Heart left ventricle (tissue), 16 donors: Measurements from ENCODE around the gene MSH3. TPM values are rescaled to one million over a fixed set of nuclear protein-coding genes. Genes with fewer than 3 reads are reported as not detected.
A peak's percentile ranks its signal among the peaks of the same experiment; 100 is the strongest.

ENCODE experiments used
- ATAC-seq, 4 donors: fragments of 200-7000 bp; cut with Tn5 transposase; one replicate each; pipeline ENCODE4 v1.9.1; 2020 to 2022; ENCODE audit warnings: moderate library complexity in 4 of 4, mild to moderate bottlenecking in 3 of 4, moderate number of reproducible peaks in 1 of 4
- DNase-seq, 5 donors: peaks; one replicate each; pipeline ENCODE4 v3.0.0-alpha.2; 2020
- H3K27ac ChIP-seq, 12 donors: fragments of 200-600 bp; sonication (generic) in 4 of 12; one replicate each; pipeline versions ENCODE4 v1.5.0 to v1.8.0; 2016 to 2022; ENCODE audit warnings: mild to moderate bottlenecking in 2 of 12
- H3K27me3 ChIP-seq, 9 donors: fragments of 200-600 bp; sonication (generic) in 2 of 9; one replicate each; pipeline versions ENCODE4 v1.5.1 to v1.8.0; 2016 to 2022; ENCODE audit warnings: mild to moderate bottlenecking in 3 of 9
- H3K36me3 ChIP-seq, 9 donors: fragments of 200-600 bp; sonication (generic) in 2 of 9; one replicate each; pipeline versions ENCODE4 v1.5.0 to v1.8.0; 2018 to 2022; ENCODE audit warnings: mild to moderate bottlenecking in 2 of 9
- H3K4me1 ChIP-seq, 12 donors: fragments of 200-600 bp; sonication (generic) in 4 of 12; one replicate each; pipeline versions ENCODE4 v1.5.0 to v1.8.0; 2016 to 2022; ENCODE audit warnings: mild to moderate bottlenecking in 3 of 12
- H3K4me3 ChIP-seq, 12 donors: fragments of 200-600 bp; sonication (generic) in 4 of 12; one replicate each; pipeline versions ENCODE4 v1.5.0 to v1.8.0; 2017 to 2022; ENCODE audit warnings: mild to moderate bottlenecking in 9 of 12, moderate library complexity in 4 of 12
- H3K9me3 ChIP-seq, 12 donors: fragments of 200-600 bp; sonication (generic) in 4 of 12; one replicate each; pipeline versions ENCODE4 v1.5.0 to v1.8.0; 2016 to 2022; ENCODE audit warnings: mild to moderate bottlenecking in 1 of 12
- POLR2A ChIP-seq, 2 donors: fragments of 450-650 bp; IDR thresholded peaks; one replicate each; pipeline ENCODE4 v1.6.1; 2017; ENCODE audit warnings: antibody characterized with exemption in 2 of 2, mild to moderate bottlenecking in 2 of 2, moderate library complexity in 2 of 2
- WGBS, 4 donors: extraction: QIAGEN DNeasy Blood & Tissue Kit in 2 of 4; methylation state at CpG; one replicate each; pipeline versions ENCODE4 v1.1.5 to v1.1.7; 2013 to 2018; 5-methylcytosine and 5-hydroxymethylcytosine counted together
- intact Hi-C, 10 donors: fragments of 100-400 bp; cut with DNase I; formaldehyde crosslinking; loops; one replicate each; pipeline versions ENCODE4 v1.11.1 to v1.14.2; 2022
- polyA plus RNA-seq, 2 donors: library from polyadenylated mRNA; stranded (reverse); fragments of 200-250 nt; gene quantifications; one replicate each; pipeline ENCODE4 v1.2.3, GENCODE V29; 2013
- total RNA-seq, 9 donors: library from RNA; depleted of rRNA in 2 of 9; stranded (reverse); fragments of >200 nt in 2 of 9; fragmentation: NEBNext Ultra II Directional in 3 of 9; extraction: Animal tissue kit (Norgen Biotek cat#: 25700) in 3 of 9; gene quantifications; one replicate each; pipeline versions ENCODE4 v1.1.0 to v1.2.4, GENCODE V29; 2016 to 2023
- TF ChIP-seq, protein P1 (sequence below), 12 donors: fragments of 200-600 bp; sonication (generic) in 4 of 12; IDR thresholded peaks; one replicate each; pipeline versions ENCODE4 v1.5.0 to v1.8.0; 2018 to 2022; ENCODE audit warnings: antibody characterized with exemption in 12 of 12, mild to moderate bottlenecking in 5 of 12
- donor health status: ischemic (EF 13 %, LVEDD 7.1; RV severe dilation, severe dysfunction).
- donor health status: healthy with polysubstance abuse.
- donor health status: DM: no; HTN: yes; CAD: no.
- donor health status: DM: no; HTN: no; CAD: no.
- donor health status: ischemic (EF 25% LVEDD 6.9; RV normal size, moderate dysfunction).
- donor health status: ischemic (EF 25% LVEDD 5.7; RV mildly dilated, moderate dysfunction).
- donor health status: healthy.
- donor health status: DM: yes; HTN: yes; CAD: no.
- donor health status: ischemic (EF 35%, LVEDD 5.7; RV mildly dilated, moderate dysfunction).
- donor health status: nonischemic (EF 11% LVEDD 7.7; RV severe dilation, severe dysfunction).
- donor health status: DM: yes; HTN: yes; CAD: no.
- donor health status: PGD.
- donor health status: ischemic (EF 29% LVEDD 5.4; RV normal size, mild dysfunction).
- donor health status: nonischemic (EF 23%, LVEDD 6.1; RV moderate dilation, normal function).

MSH3 gene
- total and polyA plus RNA-seq, 11 donors, result 2.9 to 15.8 (median 8.4) TPM

DNA sequence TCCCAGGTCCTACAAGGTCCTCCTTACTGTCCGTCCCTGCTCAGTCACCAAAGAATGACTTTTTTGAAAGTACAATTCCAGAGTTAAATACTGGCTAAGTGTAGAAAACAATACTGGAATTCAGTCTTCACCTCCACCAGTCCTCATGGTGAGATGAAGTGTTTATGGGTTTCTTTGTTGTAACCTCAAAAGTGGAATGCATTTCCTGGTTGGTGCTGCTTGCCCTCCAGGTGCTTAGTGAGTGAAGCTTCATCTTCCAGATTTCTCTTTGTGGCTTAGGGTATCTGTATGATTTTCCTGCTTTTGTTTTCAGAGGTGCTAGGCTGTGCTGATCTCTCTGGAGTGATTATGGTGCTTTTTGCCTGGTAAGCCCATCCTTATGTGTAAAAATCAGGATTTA lies 49.8 kb downstream of the MSH3 start:
- Histone ChIP-seq H3K27me3 (no peaks in the 10 kb centered on the region), H3K4me3 (no peak overlapping the region), H3K4me1 (peaks cover 0 to 11% (median 2%) of the 10 kb centered on the region in 12 donors), H3K27ac (no peak overlapping the region), H3K9me3 (no peaks in the 10 kb centered on the region), H3K36me3 (peaks cover 0 to 22% (median 11%) of the 10 kb centered on the region in 9 donors)
- DNase-seq (no peak), ATAC-seq (no peak)
- intact Hi-C loops, result loop anchor here in 2 of 10 donors (10.0 kb wide), 2 partner anchors 491 to 601 kb away; partner anchors contain the start of gene ZCCHC9 (in 1 of the 2)
- WGBS, 4 donors, result 79 to 95% (median 89%) methylated on average over 1 of the region's 1 CpG
- no peak for TF ChIP-seq POLR2A (IDR thresholded peaks at IDR 0.05)
- TF ChIP-seq, protein P1, sequence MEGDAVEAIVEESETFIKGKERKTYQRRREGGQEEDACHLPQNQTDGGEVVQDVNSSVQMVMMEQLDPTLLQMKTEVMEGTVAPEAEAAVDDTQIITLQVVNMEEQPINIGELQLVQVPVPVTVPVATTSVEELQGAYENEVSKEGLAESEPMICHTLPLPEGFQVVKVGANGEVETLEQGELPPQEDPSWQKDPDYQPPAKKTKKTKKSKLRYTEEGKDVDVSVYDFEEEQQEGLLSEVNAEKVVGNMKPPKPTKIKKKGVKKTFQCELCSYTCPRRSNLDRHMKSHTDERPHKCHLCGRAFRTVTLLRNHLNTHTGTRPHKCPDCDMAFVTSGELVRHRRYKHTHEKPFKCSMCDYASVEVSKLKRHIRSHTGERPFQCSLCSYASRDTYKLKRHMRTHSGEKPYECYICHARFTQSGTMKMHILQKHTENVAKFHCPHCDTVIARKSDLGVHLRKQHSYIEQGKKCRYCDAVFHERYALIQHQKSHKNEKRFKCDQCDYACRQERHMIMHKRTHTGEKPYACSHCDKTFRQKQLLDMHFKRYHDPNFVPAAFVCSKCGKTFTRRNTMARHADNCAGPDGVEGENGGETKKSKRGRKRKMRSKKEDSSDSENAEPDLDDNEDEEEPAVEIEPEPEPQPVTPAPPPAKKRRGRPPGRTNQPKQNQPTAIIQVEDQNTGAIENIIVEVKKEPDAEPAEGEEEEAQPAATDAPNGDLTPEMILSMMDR (IDR thresholded peaks at IDR 0.05), result no peak

- H3K4me1 ChIP-seq, result peaks cover 0 to 11% (median 2%) of the 10 kb centered on the region in 12 donors
- intact Hi-C loops, result loop anchor here in 2 of 10 donors (10.0 kb wide), 2 partner anchors 490 to 600 kb away; partner anchors contain the start of gene ZCCHC9 (in 1 of the 2)
- no peak overlapping the region for H3K27ac ChIP-seq
- WGBS, 4 donors, result 89 to 98% (median 94%) methylated on average over 6 of the region's 6 CpGs
- peaks cover 0 to 28% (median 11%) of the 10 kb centered on the region in 9 donors for H3K36me3 ChIP-seq
- no peak overlapping the region for H3K4me3 ChIP-seq
- H3K27me3 ChIP-seq, result no peaks in the 10 kb centered on the region
- no peak for DNase-seq
- TF ChIP-seq POLR2A (IDR thresholded peaks at IDR 0.05), result no peak
- TF ChIP-seq, protein P1 (IDR thresholded peaks at IDR 0.05), result no peak
- no peaks in the 10 kb centered on the region for H3K9me3 ChIP-seq
- no peak for ATAC-seq
Measured at GRCh38 chr5:80705216-80705769, 50.8 kb downstream of the MSH3 start.

DNA sequence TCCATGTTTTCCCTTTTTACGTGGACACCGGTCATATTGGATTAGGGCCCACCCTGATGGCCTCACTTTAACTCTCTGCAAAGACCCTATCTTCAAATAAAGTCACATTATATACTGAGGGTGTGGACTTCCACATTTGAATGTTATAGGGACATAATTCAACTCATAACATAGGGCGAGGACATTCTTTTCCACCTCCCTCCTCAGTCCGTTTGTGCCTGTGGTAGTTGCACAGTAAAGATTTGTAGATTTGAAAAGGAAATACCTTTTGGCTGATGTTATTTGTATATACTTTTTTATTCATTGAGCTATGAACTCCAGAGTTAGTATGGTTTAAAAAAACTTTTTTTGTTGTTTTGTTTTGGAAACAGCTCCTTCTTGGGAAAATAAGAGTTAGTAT lies 51.3 kb downstream of the MSH3 start:
- Histone ChIP-seq H3K9me3 (no peaks in the 10 kb centered on the region), H3K27ac (no peak overlapping the region), H3K36me3 (peaks cover 0 to 28% (median 11%) of the 10 kb centered on the region in 9 donors), H3K27me3 (no peaks in the 10 kb centered on the region), H3K4me3 (no peak overlapping the region), H3K4me1 (peaks cover 0 to 11% (median 2%) of the 10 kb centered on the region in 12 donors)
- intact Hi-C loops, result loop anchor here in 2 of 10 donors (10.0 kb wide), 2 partner anchors 489 to 599 kb away; partner anchors contain the start of gene ZCCHC9 (in 1 of the 2)
- no peak for TF ChIP-seq POLR2A (IDR thresholded peaks at IDR 0.05)
- TF ChIP-seq, protein P1 (IDR thresholded peaks at IDR 0.05), result no peak
- ATAC-seq (no peak), DNase-seq (no peak)
- 85 to 90% (median 88%) methylated on average over 4 of the region's 4 CpGs for WGBS, 4 donors

DNA sequence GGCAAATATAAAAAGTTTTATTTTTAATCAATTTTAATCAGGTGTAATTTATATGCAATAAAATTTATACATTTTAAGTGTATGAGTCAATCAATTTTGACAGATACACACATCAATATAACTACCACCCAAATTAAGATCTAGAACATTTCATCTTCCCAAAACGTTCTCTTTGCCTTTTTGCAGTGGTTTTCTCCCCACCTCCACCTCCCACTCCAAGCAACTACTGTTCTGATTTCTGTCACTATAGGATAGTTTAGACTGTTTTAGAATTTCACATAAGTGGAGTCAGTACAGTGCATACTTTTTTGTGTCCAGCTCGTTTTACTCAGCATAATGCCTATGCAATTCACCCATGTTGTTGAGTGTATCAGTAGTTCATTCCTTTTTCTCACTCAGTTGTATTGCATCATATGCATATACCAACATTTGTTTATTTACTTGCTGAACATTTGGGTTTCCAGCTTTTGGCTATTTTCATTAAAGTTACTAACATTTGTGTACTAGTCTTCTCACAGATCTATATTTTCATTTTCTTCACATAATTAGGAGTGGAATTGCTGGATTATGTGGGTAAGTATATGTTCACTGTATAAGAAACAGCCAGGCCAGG lies 52.5 kb downstream of the MSH3 start:
- Histone ChIP-seq H3K27ac (peak overlapping the region in 6 of 12 donors; percentile 13 to 62 (median 36)), H3K36me3 (peaks cover 0 to 28% (median 11%) of the 10 kb centered on the region in 9 donors), H3K4me3 (no peak overlapping the region), H3K4me1 (peaks cover 0 to 8% (median 2%) of the 10 kb centered on the region in 12 donors), H3K27me3 (no peaks in the 10 kb centered on the region), H3K9me3 (no peaks in the 10 kb centered on the region)
- 85 to 92% (median 89%) methylated on average over 2 of the region's 2 CpGs for WGBS, 4 donors
- no peak for ATAC-seq
- intact Hi-C loops, result loop anchor here in 2 of 10 donors (10.0 kb wide), 2 partner anchors 488 to 598 kb away; partner anchors contain the start of gene ZCCHC9 (in 1 of the 2)
- TF ChIP-seq, protein P1 (IDR thresholded peaks at IDR 0.05), result no peak
- no peak for TF ChIP-seq POLR2A (IDR thresholded peaks at IDR 0.05)
- DNase-seq, result no peak
